Measurements from ENCODE around the gene FAM120B. TPM values are rescaled to one million over a fixed set of nuclear protein-coding genes. Genes with fewer than 3 reads are reported as not detected.
A peak's percentile ranks its signal among the peaks of the same experiment; 100 is the strongest.

Gene FAM120B
- total RNA-seq, 1 experiment from 2014 or later, result 16.7 TPM

DNA sequence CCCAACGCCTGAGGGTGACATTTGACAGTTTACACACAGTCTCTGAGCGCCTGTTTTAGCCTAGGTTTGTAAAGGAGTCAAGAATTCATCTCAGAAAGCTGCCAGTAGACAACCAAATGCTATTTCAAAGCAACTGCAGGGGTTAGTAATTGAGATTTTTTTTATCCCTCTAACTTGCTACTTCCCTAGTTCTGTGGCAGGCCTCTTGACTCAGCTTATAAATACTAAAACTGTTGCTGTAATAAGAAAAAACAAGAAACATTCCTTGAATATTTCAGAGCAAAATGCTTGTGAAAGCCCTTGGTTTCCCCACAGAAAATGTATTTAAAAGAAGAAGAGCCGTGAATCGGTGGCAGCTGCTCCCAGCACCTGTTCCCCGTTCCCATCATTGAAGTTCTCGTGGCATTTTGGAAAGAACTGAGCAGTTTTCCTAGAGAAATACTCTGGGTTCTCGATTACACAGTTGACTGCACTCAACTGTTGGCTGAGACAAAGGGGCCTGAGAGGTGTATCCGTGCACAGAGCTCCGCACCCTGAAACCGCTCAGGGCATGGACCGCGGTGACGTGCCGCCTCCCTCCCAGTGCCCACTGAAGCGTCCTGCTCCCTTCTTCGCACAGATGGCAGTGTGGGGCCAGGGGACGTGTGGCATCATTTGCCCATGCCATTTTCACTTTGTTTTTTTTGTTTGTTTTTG is 36.6 kb upstream of the FAM120B start:
- Mint-ChIP-seq H3K4me1 (peaks cover 21 to 27% of the 10 kb centered on the region in 2 experiments), H3K27ac (no peak overlapping the region)
- H3K4me2 ChIP-seq (ENCODE audit: insufficient read depth, insufficient read length, low read length), result no peak overlapping the region

More for the DNA sequence above, 36.6 kb upstream of the FAM120B start:
- Histone ChIP-seq H2BK5ac (ENCODE audit: insufficient read length, low read length) (no peak overlapping the region), H3K18ac (ENCODE audit: insufficient read length, low read depth, low read length) (no peak overlapping the region), H2BK20ac (ENCODE audit: low read depth, low read length, poor library complexity, severe bottlenecking) (no peak overlapping the region), H3K27ac (ENCODE audit: insufficient read length, low read depth, low read length) (no peak overlapping the region), H3K4me1 (ENCODE audit: insufficient read depth, low read length) (no peaks in the 10 kb centered on the region), H3K4ac (ENCODE audit: low read depth, low read length) (no peak overlapping the region), H3K27me3 (ENCODE audit: insufficient read depth, low read length) (no peaks in the 10 kb centered on the region), H4K20me1 (ENCODE audit: control insufficient read depth, insufficient read depth, insufficient read length) (no peaks in the 10 kb centered on the region), H3K9ac (ENCODE audit: extremely low read depth, insufficient read length, low read length) (no peak overlapping the region), H4K5ac (ENCODE audit: insufficient read length, low read depth, low read length) (no peak overlapping the region), H3K79me2 (ENCODE audit: insufficient read depth, low read length) (no peaks in the 10 kb centered on the region), H4K91ac (ENCODE audit: insufficient read length, low read depth, low read length) (no peak overlapping the region), H3K9me3 (ENCODE audit: control insufficient read depth, low read depth, low read length) (no peaks in the 10 kb centered on the region), H3T11ph (ENCODE audit: low read length) (no peak overlapping the region), H4K8ac (replicated peaks; ENCODE audit: insufficient read length, low read depth, low read length) (no peak overlapping the region), H2BK15ac (ENCODE audit: low read depth, low read length) (no peak overlapping the region), H3K23ac (ENCODE audit: insufficient read length, low read depth, low read length) (no peak overlapping the region), H2BK120ac (ENCODE audit: low read depth, low read length, poor library complexity, severe bottlenecking) (no peak overlapping the region), H2AK5ac (ENCODE audit: insufficient read length, low read length) (no peak overlapping the region), H2AFZ (ENCODE audit: low read length) (no peak overlapping the region), H3K14ac (ENCODE audit: insufficient read depth, low read length) (0 out of 2 replicates have a peak overlapping the region, but pooled peaks have one; percentile 12), H3K23me2 (ENCODE audit: insufficient read length, low read depth, low read length, poor library complexity, severe bottlenecking) (no peaks in the 10 kb centered on the region), H2BK12ac (ENCODE audit: insufficient read length, low read depth, low read length) (no peak overlapping the region), H3K56ac (ENCODE audit: insufficient read length, low read depth, low read length) (no peak overlapping the region), H3K79me1 (ENCODE audit: insufficient read depth, low read depth, low read length, poor library complexity, severe bottlenecking) (no peaks in the 10 kb centered on the region)
- TF ChIP-seq, protein P1, sequence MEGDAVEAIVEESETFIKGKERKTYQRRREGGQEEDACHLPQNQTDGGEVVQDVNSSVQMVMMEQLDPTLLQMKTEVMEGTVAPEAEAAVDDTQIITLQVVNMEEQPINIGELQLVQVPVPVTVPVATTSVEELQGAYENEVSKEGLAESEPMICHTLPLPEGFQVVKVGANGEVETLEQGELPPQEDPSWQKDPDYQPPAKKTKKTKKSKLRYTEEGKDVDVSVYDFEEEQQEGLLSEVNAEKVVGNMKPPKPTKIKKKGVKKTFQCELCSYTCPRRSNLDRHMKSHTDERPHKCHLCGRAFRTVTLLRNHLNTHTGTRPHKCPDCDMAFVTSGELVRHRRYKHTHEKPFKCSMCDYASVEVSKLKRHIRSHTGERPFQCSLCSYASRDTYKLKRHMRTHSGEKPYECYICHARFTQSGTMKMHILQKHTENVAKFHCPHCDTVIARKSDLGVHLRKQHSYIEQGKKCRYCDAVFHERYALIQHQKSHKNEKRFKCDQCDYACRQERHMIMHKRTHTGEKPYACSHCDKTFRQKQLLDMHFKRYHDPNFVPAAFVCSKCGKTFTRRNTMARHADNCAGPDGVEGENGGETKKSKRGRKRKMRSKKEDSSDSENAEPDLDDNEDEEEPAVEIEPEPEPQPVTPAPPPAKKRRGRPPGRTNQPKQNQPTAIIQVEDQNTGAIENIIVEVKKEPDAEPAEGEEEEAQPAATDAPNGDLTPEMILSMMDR (conservative IDR thresholded peaks at IDR 0.05), result no peak
- Mint-ChIP-seq H3K9me3 (no peaks in the 10 kb centered on the region; a peak in 1 of 5 replicates), H3K27me3 (ENCODE audit: low read depth) (peaks cover 3% of the 10 kb centered on the region), H3K4me3 (no peak overlapping the region), H3K36me3 (ENCODE audit: insufficient read depth in 1 of 3, low read depth in 3 of 3) (no peaks in the 10 kb centered on the region)
- no CpG with 5 or more reads among the region's 17 CpGs for WGBS (ENCODE audit: extremely low coverage, insufficient read length, low lambda C conversion rate)
- DNase-seq, result no peak

Measured in H9 (cell line).